GM12891 (cell line): ENCODE data around the gene ANKRD45.
"Not testable (repeated sequence)": the region's sequence is repeated elsewhere in the genome, so short reads cannot be mapped to it uniquely, and the experiment has no call there.

ENCODE experiments used
- POLR2A ChIP-seq: IDR thresholded peaks from 2 replicates; pipeline ENCODE4 v1.6.1; 2011; ENCODE audit warnings: low read depth, low read length, control low read depth
- POLR2AphosphoS5 ChIP-seq: IDR thresholded peaks from 2 replicates; pipeline ENCODE4 v1.6.1; 2011; ENCODE audit warnings: low read depth, low read length, control low read depth
- TAF1 ChIP-seq: IDR thresholded peaks from 2 replicates; pipeline ENCODE4 v1.6.1; 2011; ENCODE audit warnings: low read depth, low read length, control low read depth

GRCh38 chr1:173685121-173685520 is 15.5 kb upstream of the ANKRD45 start:
- TF ChIP-seq POLR2A, POLR2AphosphoS5, TAF1: not testable (repeated sequence)
